ENCODE results near the gene G3BP2. TPM values are rescaled to one million over a fixed set of nuclear protein-coding genes. Genes with fewer than 3 reads are reported as not detected.

G3BP2 gene
- total RNA-seq, 1 donor from 2014 or later: 204 TPM

- no peak overlapping the region for H3K27ac Mint-ChIP-seq (ENCODE audit: unreplicated experiment)
- peaks cover 11% of the 10 kb centered on the region for H3K4me1 Mint-ChIP-seq
- no peaks in the 10 kb centered on the region for H3K27me3 Mint-ChIP-seq (ENCODE audit: low read depth)
- DNase-seq (ENCODE audit: low read depth, low spot score): no peak
- no peaks in the 10 kb centered on the region for H3K9me3 Mint-ChIP-seq
- H3K36me3 Mint-ChIP-seq (ENCODE audit: low read depth): peaks cover 14% of the 10 kb centered on the region
- no peak overlapping the region for H3K4me3 Mint-ChIP-seq
- no peak for TF ChIP-seq CTCF (conservative IDR thresholded peaks at IDR 0.05)
Observed at GRCh38 chr4:75662626-75663025, 10.6 kb downstream of the G3BP2 start.

DNA sequence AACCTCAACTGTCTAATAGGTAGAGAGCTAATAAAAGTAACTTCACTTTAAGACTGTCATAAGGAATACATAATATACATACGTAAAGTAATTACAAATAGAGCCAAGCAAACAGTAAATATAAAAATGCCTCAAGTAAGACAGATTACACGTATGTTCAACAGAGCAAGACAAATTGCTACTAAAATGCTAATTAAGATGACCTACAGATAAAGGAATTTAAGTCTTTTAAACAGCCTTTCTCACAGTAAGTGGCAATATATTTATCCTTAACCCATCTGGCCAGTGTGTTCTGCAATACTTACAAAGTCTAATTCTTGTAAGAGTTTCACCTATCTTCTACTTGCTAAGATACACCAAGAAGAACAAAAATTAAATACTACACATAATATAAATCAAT lies 12.7 kb downstream of the G3BP2 start:
- peaks cover 17% of the 10 kb centered on the region for H3K36me3 Mint-ChIP-seq (ENCODE audit: low read depth)
- peaks cover 7% of the 10 kb centered on the region for H3K4me1 Mint-ChIP-seq
- no peak for TF ChIP-seq CTCF (conservative IDR thresholded peaks at IDR 0.05)
- DNase-seq (ENCODE audit: low read depth, low spot score): no peak
- H3K4me3 Mint-ChIP-seq: no peak overlapping the region
- H3K27ac Mint-ChIP-seq (ENCODE audit: unreplicated experiment): no peak overlapping the region
- no peaks in the 10 kb centered on the region for H3K27me3 Mint-ChIP-seq (ENCODE audit: low read depth)
- no peaks in the 10 kb centered on the region for H3K9me3 Mint-ChIP-seq

- H3K36me3 Mint-ChIP-seq (ENCODE audit: low read depth): peaks cover 17% of the 10 kb centered on the region
- DNase-seq (ENCODE audit: low read depth, low spot score): no peak
- no peaks in the 10 kb centered on the region for H3K27me3 Mint-ChIP-seq (ENCODE audit: low read depth)
- H3K27ac Mint-ChIP-seq (ENCODE audit: unreplicated experiment): no peak overlapping the region
- no peak for TF ChIP-seq CTCF (conservative IDR thresholded peaks at IDR 0.05)
- H3K9me3 Mint-ChIP-seq: no peaks in the 10 kb centered on the region
- H3K4me1 Mint-ChIP-seq: peaks cover 7% of the 10 kb centered on the region
- H3K4me3 Mint-ChIP-seq: no peak overlapping the region
Observed at GRCh38 chr4:75659512-75660031, 13.6 kb downstream of the G3BP2 start.

GRCh38 chr4:75658876-75659275 lies 14.3 kb downstream of the G3BP2 start:
- H3K36me3 Mint-ChIP-seq (ENCODE audit: low read depth): peaks cover 17% of the 10 kb centered on the region
- no peak overlapping the region for H3K27ac Mint-ChIP-seq (ENCODE audit: unreplicated experiment)
- H3K4me1 Mint-ChIP-seq: peaks cover 7% of the 10 kb centered on the region
- no peaks in the 10 kb centered on the region for H3K9me3 Mint-ChIP-seq
- no peaks in the 10 kb centered on the region for H3K27me3 Mint-ChIP-seq (ENCODE audit: low read depth)
- TF ChIP-seq CTCF (conservative IDR thresholded peaks at IDR 0.05): no peak
- no peak for DNase-seq (ENCODE audit: low read depth, low spot score)
- H3K4me3 Mint-ChIP-seq: no peak overlapping the region

DNA sequence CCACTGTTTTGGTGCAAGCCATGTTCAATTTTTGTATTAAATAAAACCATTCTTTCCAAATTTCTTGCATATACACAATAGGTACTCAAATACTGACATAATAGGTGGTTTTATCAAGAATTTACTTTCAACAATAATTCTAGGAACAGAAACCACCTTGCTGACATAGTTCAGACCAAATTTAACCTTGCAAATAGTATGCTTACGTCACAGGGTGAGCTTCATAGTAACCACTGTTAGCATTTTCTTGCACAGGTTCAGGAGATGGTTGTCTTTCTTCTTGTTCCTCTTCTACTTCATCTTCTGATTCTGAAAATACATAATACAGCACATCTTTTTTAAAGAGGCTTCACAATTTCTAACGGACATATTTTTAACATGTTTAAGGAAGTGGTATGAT lies 17.6 kb downstream of the G3BP2 start:
- Mint-ChIP-seq H3K27ac (ENCODE audit: unreplicated experiment) (no peak overlapping the region), H3K4me3 (no peak overlapping the region), H3K27me3 (ENCODE audit: low read depth) (no peaks in the 10 kb centered on the region), H3K36me3 (ENCODE audit: low read depth) (peaks cover 13% of the 10 kb centered on the region), H3K9me3 (no peaks in the 10 kb centered on the region), H3K4me1 (no peaks in the 10 kb centered on the region)
- DNase-seq (ENCODE audit: low read depth, low spot score): no peak
- no peak for TF ChIP-seq CTCF (conservative IDR thresholded peaks at IDR 0.05)

DNA sequence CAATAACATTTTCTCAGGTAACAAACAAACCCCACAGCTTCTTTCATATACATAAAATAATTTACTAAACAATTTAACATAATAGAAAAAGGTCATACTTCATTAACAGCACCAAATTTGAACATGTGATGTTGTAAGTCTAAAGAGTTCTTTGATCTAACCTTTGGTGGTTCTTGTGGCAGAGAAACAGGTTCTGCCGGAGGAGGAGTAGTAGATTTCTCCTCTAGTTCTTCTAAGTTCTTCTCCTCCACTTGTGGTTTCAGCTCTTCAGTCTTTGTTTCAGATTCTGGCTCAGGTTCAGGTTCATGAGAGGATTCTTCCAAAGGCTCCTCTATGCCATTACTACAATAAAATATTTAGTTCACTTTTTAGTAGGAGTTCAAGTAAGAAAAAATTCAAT lies 18.3 kb downstream of the G3BP2 start:
- Mint-ChIP-seq H3K36me3 (ENCODE audit: low read depth) (peaks cover 13% of the 10 kb centered on the region), H3K9me3 (no peaks in the 10 kb centered on the region), H3K4me1 (no peaks in the 10 kb centered on the region), H3K27me3 (ENCODE audit: low read depth) (no peaks in the 10 kb centered on the region), H3K27ac (ENCODE audit: unreplicated experiment) (no peak overlapping the region), H3K4me3 (no peak overlapping the region)
- TF ChIP-seq CTCF (conservative IDR thresholded peaks at IDR 0.05): no peak
- DNase-seq (ENCODE audit: low read depth, low spot score): no peak

Measured in neural crest cell (in vitro differentiated cells).